HL-60 (cell line): Measurements from ENCODE around the gene ENPP7.

Experiments
- DNase-seq, 2 experiments: peaks; one replicate each; pipeline ENCODE4 v3.0.0-alpha.2; 2010 to 2020; ENCODE audit warnings: low read depth in 1 of 2, low spot score in 1 of 2
- H3K27ac ChIP-seq: fragments of 250-450 bp; sonication (Bioruptor Pico); replicated peaks from 2 replicates; pipeline ENCODE4 v1.5.1; 2020; ENCODE audit warnings: mild to moderate bottlenecking, moderate library complexity
- H3K27me3 ChIP-seq: fragments of 250-450 bp; sonication (Bioruptor Pico); 2 replicates; pipeline ENCODE4 v1.5.1; 2021; ENCODE audit warnings: mild to moderate bottlenecking, moderate library complexity; ENCODE audit not compliant: insufficient read depth, poor library complexity, severe bottlenecking
- H3K4me3 ChIP-seq: replicated peaks from 2 replicates; pipeline ENCODE4 v1.5.1; 2011; ENCODE audit warnings: mild to moderate bottlenecking, control low read depth, low read length; ENCODE audit not compliant: insufficient read depth
- CTCF ChIP-seq: IDR thresholded peaks from one replicate; pipeline ENCODE4 v1.5.1; 2011; ENCODE audit warnings: low read length, control low read depth, inconsistent platforms; ENCODE audit not compliant: insufficient read depth
- GABPA ChIP-seq: IDR thresholded peaks from 2 replicates; pipeline ENCODE4 v1.6.1; 2012; ENCODE audit warnings: low read depth
- POLR2AphosphoS5 ChIP-seq: IDR thresholded peaks from 2 replicates; pipeline ENCODE4 v1.6.1; 2012; ENCODE audit warnings: low read depth
- REST ChIP-seq: IDR thresholded peaks from 2 replicates; pipeline ENCODE4 v1.6.1; 2012; ENCODE audit warnings: low read depth; ENCODE audit not compliant: insufficient replicate concordance
- SPI1 ChIP-seq: IDR thresholded peaks from 2 replicates; pipeline ENCODE4 v1.6.1; 2012; ENCODE audit warnings: low read depth, mild to moderate bottlenecking, borderline replicate concordance

ENPP7 gene

GRCh38 chr17:79760197-79760906 lies 29.6 kb downstream of the ENPP7 start:
- Histone ChIP-seq H3K4me3 (no peak overlapping the region), H3K27me3 (peaks cover 2% of the 10 kb centered on the region), H3K27ac (no peak overlapping the region)
- DNase-seq: no peak
- no peak for TF ChIP-seq SPI1
- no peak for TF ChIP-seq REST
- no peak for TF ChIP-seq CTCF
- no peak for TF ChIP-seq GABPA
- TF ChIP-seq POLR2AphosphoS5: no peak

DNA sequence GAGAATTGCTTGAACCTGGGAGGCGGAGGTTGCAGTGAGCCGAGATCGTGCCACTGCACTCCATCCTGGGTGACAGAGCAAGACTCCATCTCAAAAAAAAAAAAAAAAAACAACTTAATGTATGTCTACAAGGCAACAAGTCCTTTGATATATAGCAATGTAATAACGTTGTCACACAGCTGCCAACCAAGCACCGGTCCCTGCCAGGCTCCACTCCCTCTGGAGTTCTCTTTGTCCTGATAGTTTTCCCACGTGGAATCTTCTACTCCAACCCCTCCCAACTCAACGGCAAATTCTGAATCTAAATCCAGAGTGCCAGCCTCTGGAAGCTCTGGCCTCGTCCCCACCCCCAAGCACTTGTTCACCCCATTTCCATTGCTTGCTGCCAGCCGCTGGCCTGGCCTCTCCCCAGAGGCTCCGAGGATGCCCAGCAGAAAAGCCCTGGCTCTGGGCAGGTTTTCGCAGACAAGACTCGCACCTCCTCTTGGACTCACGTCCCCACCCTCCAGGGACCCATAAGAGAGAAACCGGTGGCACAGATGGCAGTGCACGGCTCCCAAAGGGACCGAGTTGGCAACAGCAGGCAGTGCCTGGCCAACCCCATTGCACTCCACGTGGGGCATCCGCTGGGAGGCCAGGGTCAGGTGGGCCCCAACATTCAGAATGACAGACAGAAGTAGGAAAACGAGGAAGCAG lies 31.3 kb downstream of the ENPP7 start:
- H3K27me3 ChIP-seq: no peaks in the 10 kb centered on the region
- TF ChIP-seq SPI1: no peak
- TF ChIP-seq REST: no peak
- no peak for TF ChIP-seq CTCF
- no peak for TF ChIP-seq POLR2AphosphoS5
- TF ChIP-seq GABPA: no peak
- H3K27ac ChIP-seq: no peak overlapping the region
- H3K4me3 ChIP-seq: no peak overlapping the region
- DNase-seq: no peak

DNA sequence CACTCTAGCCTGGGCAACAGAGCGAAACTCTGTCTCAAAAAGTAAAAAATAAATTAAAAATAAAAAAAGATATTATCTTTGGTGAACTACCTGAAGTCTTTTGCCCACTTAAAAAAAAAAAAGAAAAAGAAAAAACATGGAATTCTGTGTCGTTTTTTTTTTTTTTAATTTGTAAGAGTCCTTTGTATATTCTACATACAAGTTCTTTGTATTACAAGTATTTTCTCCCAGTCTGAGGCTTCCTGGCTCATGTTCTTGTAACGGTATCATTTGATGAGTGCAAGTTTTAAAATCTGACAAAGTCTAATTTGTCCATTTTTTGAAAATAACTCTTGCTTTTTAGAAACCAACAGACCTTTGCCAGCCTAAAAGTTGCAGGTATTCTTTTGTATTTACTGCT lies 35.0 kb downstream of the ENPP7 start:
- no peak for TF ChIP-seq SPI1
- TF ChIP-seq GABPA: no peak
- TF ChIP-seq REST: no peak
- no peak for TF ChIP-seq CTCF
- no peak for TF ChIP-seq POLR2AphosphoS5
- no peak overlapping the region for H3K27ac ChIP-seq

More for the DNA sequence above, 35.0 kb downstream of the ENPP7 start:
- peaks cover 3% of the 10 kb centered on the region for H3K27me3 ChIP-seq
- no peak overlapping the region for H3K4me3 ChIP-seq
- no peak for DNase-seq
